ENCODE measurements around the gene KCNIP4. TPM values are rescaled to one million over a fixed set of nuclear protein-coding genes. Genes with fewer than 3 reads are reported as not detected.

Gene KCNIP4
- total RNA-seq, 3 donors from 2014 or later, result 0.96 to 11.3 (median 2.4) TPM

DNA sequence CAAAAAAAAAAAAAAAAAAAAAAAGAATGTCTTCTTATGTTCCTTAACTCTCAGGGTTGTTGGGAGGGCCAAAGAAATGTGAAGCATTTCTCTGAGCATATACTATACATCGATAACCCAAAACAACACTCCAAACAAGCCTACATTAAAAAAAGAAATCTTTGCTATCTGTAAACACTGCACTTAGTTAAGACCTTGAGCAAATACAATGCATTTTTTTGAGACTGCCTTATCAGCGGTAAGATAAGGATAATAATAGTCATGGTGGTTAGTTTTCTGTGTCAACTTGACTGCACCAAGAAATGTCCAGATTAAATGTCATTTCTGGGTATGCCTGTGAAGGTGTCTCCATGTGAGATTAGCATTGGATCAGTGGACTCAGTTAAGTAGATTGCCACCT is 706.4 kb downstream of the KCNIP4 start:
- ATAC-seq (no peak), DNase-seq (no peak)

DNA sequence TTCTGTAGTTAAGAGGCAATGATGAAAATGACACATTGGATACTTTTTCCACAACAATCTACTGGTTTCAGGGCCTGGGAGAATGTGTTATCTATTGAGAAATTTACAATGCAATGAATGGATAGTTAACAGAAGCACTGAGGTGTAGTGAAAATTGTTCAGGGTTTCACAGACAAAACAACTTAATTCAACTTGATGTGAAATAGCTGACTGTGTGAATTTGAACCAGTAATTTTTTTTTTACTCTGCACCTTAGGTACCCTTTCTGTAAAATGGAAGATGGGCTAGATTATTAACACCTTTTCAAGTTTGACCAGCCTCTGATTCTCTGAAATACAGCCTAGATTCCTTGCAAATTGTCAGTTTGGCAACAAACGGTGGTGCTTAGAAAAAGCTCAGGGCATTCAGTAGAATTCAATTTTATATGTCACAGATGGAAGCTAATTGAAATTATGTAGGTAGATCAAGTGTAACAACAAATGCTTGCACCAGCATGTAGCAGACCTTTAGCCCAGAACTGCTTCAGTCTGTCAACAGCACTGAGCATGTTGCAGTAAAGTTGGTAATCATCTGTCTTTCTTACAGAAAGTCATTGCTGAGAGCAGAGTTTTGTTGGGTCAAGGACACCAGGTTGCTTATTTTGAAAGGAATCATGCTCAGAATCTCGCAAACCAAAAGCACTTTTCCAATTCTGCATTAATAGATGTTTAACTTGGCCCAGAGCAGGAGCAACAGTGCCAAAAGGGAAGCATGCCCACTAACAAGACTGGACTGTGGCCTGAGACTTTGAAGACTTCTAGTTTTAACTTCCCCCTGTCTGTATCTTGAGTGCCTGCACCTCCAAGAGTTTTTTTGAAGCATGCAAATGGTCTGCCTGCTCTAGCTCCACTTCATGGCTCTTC is 721.7 kb downstream of the KCNIP4 start:
- intact Hi-C loops (cut with DNase I, micrococcal nuclease), result no loop called here
- no peaks in the 10 kb centered on the region for H3K9me3 ChIP-seq
- no peaks in the 10 kb centered on the region for H3K4me1 ChIP-seq (ENCODE audit: low read depth)
- no peak overlapping the region for H3K4me3 ChIP-seq
- DNase-seq (peak in 1 of 3 donors; percentile 1), ATAC-seq (no peak)
- H3K36me3 ChIP-seq (ENCODE audit: low read depth), result no peaks in the 10 kb centered on the region
- TF ChIP-seq, protein P1, sequence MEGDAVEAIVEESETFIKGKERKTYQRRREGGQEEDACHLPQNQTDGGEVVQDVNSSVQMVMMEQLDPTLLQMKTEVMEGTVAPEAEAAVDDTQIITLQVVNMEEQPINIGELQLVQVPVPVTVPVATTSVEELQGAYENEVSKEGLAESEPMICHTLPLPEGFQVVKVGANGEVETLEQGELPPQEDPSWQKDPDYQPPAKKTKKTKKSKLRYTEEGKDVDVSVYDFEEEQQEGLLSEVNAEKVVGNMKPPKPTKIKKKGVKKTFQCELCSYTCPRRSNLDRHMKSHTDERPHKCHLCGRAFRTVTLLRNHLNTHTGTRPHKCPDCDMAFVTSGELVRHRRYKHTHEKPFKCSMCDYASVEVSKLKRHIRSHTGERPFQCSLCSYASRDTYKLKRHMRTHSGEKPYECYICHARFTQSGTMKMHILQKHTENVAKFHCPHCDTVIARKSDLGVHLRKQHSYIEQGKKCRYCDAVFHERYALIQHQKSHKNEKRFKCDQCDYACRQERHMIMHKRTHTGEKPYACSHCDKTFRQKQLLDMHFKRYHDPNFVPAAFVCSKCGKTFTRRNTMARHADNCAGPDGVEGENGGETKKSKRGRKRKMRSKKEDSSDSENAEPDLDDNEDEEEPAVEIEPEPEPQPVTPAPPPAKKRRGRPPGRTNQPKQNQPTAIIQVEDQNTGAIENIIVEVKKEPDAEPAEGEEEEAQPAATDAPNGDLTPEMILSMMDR (IDR thresholded peaks at IDR 0.05), result no peak

More for the DNA sequence above, 706.4 kb downstream of the KCNIP4 start:
- TF ChIP-seq, protein P1 (IDR thresholded peaks at IDR 0.05), result no peak
- no peaks in the 10 kb centered on the region for H3K36me3 ChIP-seq (ENCODE audit: low read depth)
- intact Hi-C loops (cut with DNase I, micrococcal nuclease), result no loop called here
- H3K4me1 ChIP-seq (ENCODE audit: low read depth), result no peaks in the 10 kb centered on the region
- no peaks in the 10 kb centered on the region for H3K9me3 ChIP-seq
- H3K4me3 ChIP-seq, result no peak overlapping the region

DNA sequence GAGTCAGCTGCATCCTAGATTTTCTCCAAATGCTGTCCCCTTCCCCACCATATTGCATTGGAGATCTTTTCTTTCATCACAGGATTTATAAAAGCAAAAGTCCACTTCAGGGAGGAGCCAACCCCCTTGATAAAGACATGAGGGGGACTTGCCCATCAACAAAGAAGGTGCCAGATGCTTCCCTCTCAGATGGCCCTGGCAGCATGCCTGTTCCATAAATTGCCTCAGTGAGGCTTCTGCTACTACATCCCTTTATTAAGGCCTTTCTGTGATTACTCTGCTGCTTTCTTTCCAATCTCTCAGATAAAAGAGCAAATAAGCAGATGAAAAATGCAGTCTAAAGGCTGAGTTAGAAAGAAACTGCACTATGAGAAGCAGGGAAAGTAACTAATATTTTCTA is 736.7 kb downstream of the KCNIP4 start:
- DNase-seq, result no peak
- no peaks in the 10 kb centered on the region for H3K4me1 ChIP-seq (ENCODE audit: low read depth)
- TF ChIP-seq, protein P1 (IDR thresholded peaks at IDR 0.05), result no peak
- intact Hi-C loops (cut with DNase I, micrococcal nuclease), result no loop called here
- no peak overlapping the region for H3K4me3 ChIP-seq
- H3K9me3 ChIP-seq, result no peaks in the 10 kb centered on the region
- H3K36me3 ChIP-seq (ENCODE audit: low read depth), result no peaks in the 10 kb centered on the region
- no peak for ATAC-seq

DNA sequence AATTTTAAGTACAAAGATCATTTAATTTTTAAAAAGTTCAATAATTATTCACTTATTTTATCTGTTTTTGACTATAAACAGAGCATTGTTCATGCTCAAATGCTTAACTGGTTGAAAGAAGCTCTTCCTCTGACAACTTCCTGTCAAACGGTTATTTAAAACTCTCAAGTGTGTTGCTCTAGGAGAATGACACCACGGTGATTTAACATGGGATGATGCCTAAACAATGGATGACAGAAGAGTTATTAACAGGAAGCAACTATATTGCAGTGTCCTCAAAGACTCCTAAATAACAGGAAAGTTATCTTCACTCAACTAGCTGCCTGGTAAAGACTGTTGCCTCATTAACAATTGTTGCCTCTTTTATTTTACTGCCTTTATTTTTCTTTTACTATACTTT is 738.7 kb downstream of the KCNIP4 start:
- H3K4me3 ChIP-seq, result no peak overlapping the region
- H3K4me1 ChIP-seq (ENCODE audit: low read depth), result no peaks in the 10 kb centered on the region
- TF ChIP-seq, protein P1 (IDR thresholded peaks at IDR 0.05), result no peak
- H3K36me3 ChIP-seq (ENCODE audit: low read depth), result no peaks in the 10 kb centered on the region
- intact Hi-C loops (cut with DNase I, micrococcal nuclease), result no loop called here
- ATAC-seq, result no peak
- no peak for DNase-seq
- no peaks in the 10 kb centered on the region for H3K9me3 ChIP-seq

DNA sequence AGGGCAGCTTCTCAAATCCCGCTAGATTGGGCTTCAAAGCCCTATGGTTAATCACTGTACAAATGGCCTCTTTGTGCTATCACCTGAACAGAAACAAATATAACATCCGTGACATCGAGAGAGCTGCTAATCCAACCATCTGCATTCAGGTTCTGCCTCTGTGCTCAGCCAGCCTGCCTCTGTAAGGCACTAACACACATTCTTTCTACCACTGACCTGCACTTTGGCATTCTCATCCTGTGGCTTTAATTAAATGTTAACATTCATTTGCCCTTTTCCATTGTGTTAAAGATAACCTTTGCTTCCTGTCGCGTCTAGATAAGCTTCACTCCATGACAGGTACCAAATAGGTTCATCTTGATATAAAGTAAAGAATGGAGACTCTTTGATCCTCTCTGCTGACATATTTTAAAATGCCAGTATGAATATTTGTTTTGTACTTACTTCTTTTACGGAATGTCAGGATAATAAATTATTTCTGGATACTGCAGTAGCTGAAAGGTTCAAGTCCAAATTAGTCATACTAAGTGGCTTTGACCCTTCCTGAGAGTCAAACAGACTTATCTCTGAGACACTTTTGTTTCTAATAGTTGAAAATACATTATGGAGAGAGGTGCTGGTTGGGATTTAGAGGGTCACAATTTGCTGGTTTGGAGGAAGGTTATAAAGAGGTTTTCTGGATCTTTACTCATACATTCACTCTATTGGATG is 742.6 kb downstream of the KCNIP4 start:
- intact Hi-C loops (cut with DNase I, micrococcal nuclease), result no loop called here
- DNase-seq, result no peak
- no peaks in the 10 kb centered on the region for H3K4me1 ChIP-seq (ENCODE audit: low read depth)
- H3K36me3 ChIP-seq (ENCODE audit: low read depth), result no peaks in the 10 kb centered on the region
- TF ChIP-seq, protein P1 (IDR thresholded peaks at IDR 0.05), result no peak
- H3K4me3 ChIP-seq, result no peak overlapping the region
- H3K9me3 ChIP-seq, result no peaks in the 10 kb centered on the region
- no peak for ATAC-seq
